NCI-H1694 treated with DMSO at 0.1 percent for 48 hours (cell line): ENCODE measurements around the gene OR10T2.
"Not testable (repeated sequence)": the region's sequence is repeated elsewhere in the genome, so short reads cannot be mapped to it uniquely, and the experiment has no call there.

ENCODE experiments used
- DNase-seq: peaks from one replicate; lab custom pipeline; 2025; lab: John Stamatoyannopoulos, UW

The OR10T2 gene

GRCh38 chr1:158355773-158356285 is 43.4 kb downstream of the OR10T2 start:
- no peak for DNase-seq

GRCh38 chr1:158354255-158354654 is 45.0 kb downstream of the OR10T2 start:
- no peak for DNase-seq

- no peak for DNase-seq
Observed at GRCh38 chr1:158353303-158354075, 45.8 kb downstream of the OR10T2 start, which contains the start of gene CD1E. Gene CD1E, plus strand, starts transcription at chr1:158353894. Its CDS starts 95 bp downstream, at chr1:158353989.

GRCh38 chr1:158348946-158349345 is 50.3 kb downstream of the OR10T2 start:
- DNase-seq: not testable (repeated sequence)
